HCT116 (cell line): ENCODE data around the gene FA2H. TPM values are rescaled to one million over a fixed set of nuclear protein-coding genes. Genes with fewer than 3 reads are reported as not detected.

Experiments
- ATAC-seq: fragments of 200-7000 bp; cut with Tn5 transposase; 2 replicates; pipeline ENCODE4 v1.9.1; 2020; ENCODE audit warnings: mild to moderate bottlenecking, moderate library complexity
- BruUV-seq: library from RNA; stranded (reverse); fragments of 400-500 nt; replicated peaks from 2 replicates; lab custom pipeline; 2021; lab: Mats Ljungman, UMichigan
- CTCF ChIA-PET: fragments of 300-600 bp; sonication (Branson Sonifier 250); formaldehyde crosslinking; loops from one replicate; lab custom pipeline; 2021; ENCODE audit warnings: antibody characterized with exemption; lab: Charles Lee
- POLR2A ChIA-PET: fragments of 300-600, 350-600 bp; sonication (Branson Sonifier 250); formaldehyde crosslinking; loops from one replicate; lab custom pipeline; 2021; ENCODE audit warnings: antibody characterized with exemption; lab: Charles Lee
- RAD21 ChIA-PET, 2 experiments: fragments of 300-600 bp; sonication (Branson Sonifier 250); formaldehyde crosslinking; loops; one replicate each; lab custom pipeline; 2023; ENCODE audit warnings: low total read pairs in 2 of 2; ENCODE audit not compliant: uncharacterized antibody in 2 of 2, unreplicated experiment in 2 of 2, low non-redundant PET in 1 of 2; lab: Charles Lee
- DNase-seq: peaks from one replicate; pipeline ENCODE4 v3.0.0-alpha.2; 2010; ENCODE audit warnings: low read depth, low spot score
- H2AFZ ChIP-seq: fragments of 200-600 bp; shearing (Covaris generic), sonication (generic); 2 replicates; pipeline ENCODE4 v1.6.1; 2017; ENCODE audit warnings: low read depth, mixed run types, mixed read lengths, antibody characterized with exemption, low read length; ENCODE audit not compliant: poor library complexity, severe bottlenecking
- H3K27ac ChIP-seq: 2 replicates; pipeline ENCODE4 v1.5.1; 2012; ENCODE audit warnings: low read depth, low read length
- H3K27me3 ChIP-seq: fragments of 200-600 bp; sonication (generic); 2 replicates; pipeline ENCODE4 v1.6.1; 2016; ENCODE audit warnings: mixed run types, low read length, mixed read lengths; ENCODE audit not compliant: insufficient read depth
- H3K36me3 ChIP-seq, 2 experiments: fragments of 200-500 bp in 1 of 2; fragments of 200-600 bp in 1 of 2; sonication (Bioruptor generic) in 1 of 2; sonication (generic) in 1 of 2; 2 replicates each; pipeline versions ENCODE4 v1.5.1 to v1.6.1; 2014 to 2016; ENCODE audit warnings: low read length in 2 of 2, inconsistent platforms in 1 of 2, mixed read lengths in 1 of 2, mixed run types in 1 of 2; ENCODE audit not compliant: insufficient read depth in 2 of 2, control insufficient read depth in 1 of 2
- H3K4me1 ChIP-seq, 2 experiments: fragments of 200-600 bp in 1 of 2; sonication (generic) in 1 of 2; 2 replicates each; pipeline versions ENCODE4 v1.5.1 to v1.6.1; 2012 to 2017; ENCODE audit warnings: low read length in 2 of 2, inconsistent platforms in 1 of 2, mild to moderate bottlenecking in 1 of 2, mixed read lengths in 1 of 2, mixed run types in 1 of 2, moderate library complexity in 1 of 2; ENCODE audit not compliant: insufficient read depth in 2 of 2, control insufficient read depth in 1 of 2
- H3K4me2 ChIP-seq: fragments of 200-600 bp; sonication (generic); 2 replicates; pipeline ENCODE4 v1.6.1; 2017; ENCODE audit warnings: mixed run types, low read length, mixed read lengths
- H3K4me3 ChIP-seq, 2 experiments: fragments of 200-600 bp in 1 of 2; sonication (generic) in 1 of 2; replicated peaks in 1 of 2; 2 replicates each; pipeline ENCODE4 v1.5.1; 2011 to 2016; ENCODE audit warnings: low read length in 2 of 2, control low read depth in 1 of 2, low read depth in 1 of 2, mild to moderate bottlenecking in 1 of 2, mixed read lengths in 1 of 2, mixed run types in 1 of 2
- H3K79me2 ChIP-seq: fragments of 200-600 bp; sonication (generic); 2 replicates; pipeline ENCODE4 v1.6.1; 2017; ENCODE audit warnings: mild to moderate bottlenecking, mixed run types, low read length, moderate library complexity, mixed read lengths; ENCODE audit not compliant: insufficient read depth
- H3K9ac ChIP-seq: fragments of 200-600 bp; sonication (generic); 2 replicates; pipeline ENCODE4 v1.6.1; 2016; ENCODE audit warnings: low read length, mixed read lengths
- H3K9me2 ChIP-seq: fragments of 200-600 bp; sonication (generic), shearing (Covaris generic); 2 replicates; pipeline ENCODE4 v1.6.1; 2017; ENCODE audit warnings: mixed run types, mild to moderate bottlenecking, moderate library complexity; ENCODE audit not compliant: insufficient read depth
- H3K9me3 ChIP-seq, 2 experiments: fragments of 200-500 bp in 1 of 2; fragments of 200-600 bp in 1 of 2; sonication (Bioruptor generic) in 1 of 2; sonication (generic) in 1 of 2; 2 replicates each; pipeline ENCODE4 v1.6.1; 2014 to 2017; ENCODE audit warnings: low read length in 2 of 2, mixed read lengths in 2 of 2, inconsistent platforms in 1 of 2, low read depth in 1 of 2, mild to moderate bottlenecking in 1 of 2, mixed run types in 1 of 2, moderate library complexity in 1 of 2; ENCODE audit not compliant: control insufficient read depth in 1 of 2, insufficient read depth in 1 of 2
- H4K20me1 ChIP-seq: fragments of 200-600 bp; sonication (generic), shearing (Covaris generic); 2 replicates; pipeline ENCODE4 v1.6.1; 2017; ENCODE audit warnings: mixed run types, mild to moderate bottlenecking, moderate library complexity; ENCODE audit not compliant: insufficient read depth
- CBX3 ChIP-seq: IDR thresholded peaks from 2 replicates; pipeline ENCODE4 v1.6.1; 2012; ENCODE audit warnings: low read depth
- EGR1 ChIP-seq: IDR thresholded peaks from 2 replicates; pipeline ENCODE4 v1.6.1; 2012; ENCODE audit warnings: low read depth
- ELF1 ChIP-seq: IDR thresholded peaks from 2 replicates; pipeline ENCODE4 v1.6.1; 2012; ENCODE audit warnings: low read depth, borderline replicate concordance
- EZH2 ChIP-seq: fragments of 200-600 bp; sonication (generic); IDR thresholded peaks from 2 replicates; pipeline ENCODE4 v1.6.1; 2017; ENCODE audit warnings: antibody characterized with exemption, mixed run types
- FOSL1 ChIP-seq: IDR thresholded peaks from 2 replicates; pipeline ENCODE4 v1.6.1; 2012; ENCODE audit warnings: low read depth
- JUND ChIP-seq: IDR thresholded peaks from 2 replicates; pipeline ENCODE4 v1.6.1; 2012
- POLR2A ChIP-seq: IDR thresholded peaks from 2 replicates; pipeline ENCODE4 v1.7.0; 2011; ENCODE audit warnings: borderline replicate concordance; ENCODE audit not compliant: insufficient read depth, insufficient read length; ENCODE audit errors: extremely low read depth
- RAD21 ChIP-seq: IDR thresholded peaks from 2 replicates; pipeline ENCODE4 v1.6.1; 2012; ENCODE audit warnings: low read depth, mild to moderate bottlenecking
- SIN3A ChIP-seq: IDR thresholded peaks from 2 replicates; pipeline ENCODE4 v1.6.1; 2012; ENCODE audit warnings: low read depth
- SP1 ChIP-seq: IDR thresholded peaks from 2 replicates; pipeline ENCODE4 v1.6.1; 2012; ENCODE audit warnings: low read depth
- TCF7L2 ChIP-seq: IDR thresholded peaks from 2 replicates; pipeline ENCODE4 v1.7.0; 2011; ENCODE audit warnings: borderline replicate concordance, inconsistent platforms; ENCODE audit not compliant: insufficient read depth, insufficient read length; ENCODE audit errors: extremely low read depth
- YY1 ChIP-seq: IDR thresholded peaks from 2 replicates; pipeline ENCODE4 v1.6.1; 2011; ENCODE audit warnings: low read length, low read depth, moderate library complexity, mild to moderate bottlenecking; ENCODE audit not compliant: insufficient replicate concordance; ENCODE audit errors: extremely low read depth
- ZFX ChIP-seq: fragments of 450-650 bp; IDR thresholded peaks from 2 replicates; pipeline ENCODE4 v1.6.1; 2017
- ZNF274 ChIP-seq: fragments of 200-500 bp; sonication (Bioruptor generic); IDR thresholded peaks from 2 replicates; pipeline ENCODE4 v1.6.1; 2014; ENCODE audit warnings: mild to moderate bottlenecking, low read depth, low read length, inconsistent platforms
- intact Hi-C: fragments of 100-400 bp; cut with micrococcal nuclease; formaldehyde crosslinking; loops from 2 replicates; pipeline ENCODE4 v1.10.0; 2022
- total RNA-seq: library from RNA; stranded (reverse); gene quantifications from one replicate; pipeline ENCODE4 v1.2.1, GENCODE V29; 2021; ENCODE audit not compliant: unreplicated experiment
- TF ChIP-seq, protein P1 (sequence below): IDR thresholded peaks from 2 replicates; pipeline ENCODE4 v1.6.1; 2011; ENCODE audit warnings: mild to moderate bottlenecking, low read length, moderate library complexity; ENCODE audit not compliant: insufficient replicate concordance; ENCODE audit errors: extremely low read depth
- TF ChIP-seq, protein P2 (sequence below): IDR thresholded peaks from 2 replicates; pipeline ENCODE4 v1.6.1; 2012; ENCODE audit warnings: low read depth
- TF ChIP-seq, protein P3 (sequence below), 3 experiments: fragments of 200-600 bp in 1 of 3; sonication (generic) in 1 of 3; IDR thresholded peaks in 2 of 3; conservative IDR thresholded peaks in 1 of 3; 2 replicates each; pipeline ENCODE4 v1.5.1; 2012 to 2017; ENCODE audit warnings: low read depth in 2 of 3, low read length in 2 of 3, antibody characterized with exemption in 1 of 3, borderline replicate concordance in 1 of 3, control low read depth in 1 of 3, mild to moderate bottlenecking in 1 of 3, mixed read lengths in 1 of 3, mixed run types in 1 of 3, moderate library complexity in 1 of 3; ENCODE audit not compliant: insufficient read depth in 1 of 3
- TF ChIP-seq, protein P4 (sequence below): IDR thresholded peaks from 2 replicates; pipeline ENCODE4 v1.6.1; 2012

The FA2H gene
- total RNA-seq, 1 experiment from 2014 or later = 11.1 TPM

DNA sequence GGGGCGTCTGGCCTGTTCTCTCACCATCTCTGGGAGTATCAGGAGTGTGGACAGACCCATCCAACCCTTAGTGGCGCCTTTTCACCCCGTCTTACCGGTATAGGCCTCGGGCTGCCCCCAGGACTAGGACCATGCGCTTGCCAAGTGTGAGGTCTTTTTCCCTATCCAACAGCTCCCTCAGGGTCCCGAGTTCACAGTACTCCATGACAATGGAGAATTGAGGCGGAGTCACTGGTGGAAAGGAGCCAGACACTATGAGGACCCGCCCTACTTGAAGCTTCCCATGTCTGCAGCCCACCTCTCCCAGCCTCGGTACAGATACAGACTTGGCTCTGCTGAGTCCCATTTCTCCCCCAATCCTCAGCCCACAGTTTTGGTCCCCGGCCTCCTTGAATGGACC lies 92.1 kb downstream of the FA2H start:
- no peaks in the 10 kb centered on the region for H3K79me2 ChIP-seq
- H3K4me3 ChIP-seq = no peak overlapping the region
- no peak for TF ChIP-seq SIN3A
- TF ChIP-seq ZFX = no peak
- no peak for TF ChIP-seq YY1
- TF ChIP-seq, protein P1, sequence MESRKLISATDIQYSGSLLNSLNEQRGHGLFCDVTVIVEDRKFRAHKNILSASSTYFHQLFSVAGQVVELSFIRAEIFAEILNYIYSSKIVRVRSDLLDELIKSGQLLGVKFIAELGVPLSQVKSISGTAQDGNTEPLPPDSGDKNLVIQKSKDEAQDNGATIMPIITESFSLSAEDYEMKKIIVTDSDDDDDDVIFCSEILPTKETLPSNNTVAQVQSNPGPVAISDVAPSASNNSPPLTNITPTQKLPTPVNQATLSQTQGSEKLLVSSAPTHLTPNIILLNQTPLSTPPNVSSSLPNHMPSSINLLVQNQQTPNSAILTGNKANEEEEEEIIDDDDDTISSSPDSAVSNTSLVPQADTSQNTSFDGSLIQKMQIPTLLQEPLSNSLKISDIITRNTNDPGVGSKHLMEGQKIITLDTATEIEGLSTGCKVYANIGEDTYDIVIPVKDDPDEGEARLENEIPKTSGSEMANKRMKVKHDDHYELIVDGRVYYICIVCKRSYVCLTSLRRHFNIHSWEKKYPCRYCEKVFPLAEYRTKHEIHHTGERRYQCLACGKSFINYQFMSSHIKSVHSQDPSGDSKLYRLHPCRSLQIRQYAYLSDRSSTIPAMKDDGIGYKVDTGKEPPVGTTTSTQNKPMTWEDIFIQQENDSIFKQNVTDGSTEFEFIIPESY = no peak
- no peak for TF ChIP-seq POLR2A
- TF ChIP-seq TCF7L2 = no peak
- no peak for TF ChIP-seq ZNF274
- TF ChIP-seq, protein P2, sequence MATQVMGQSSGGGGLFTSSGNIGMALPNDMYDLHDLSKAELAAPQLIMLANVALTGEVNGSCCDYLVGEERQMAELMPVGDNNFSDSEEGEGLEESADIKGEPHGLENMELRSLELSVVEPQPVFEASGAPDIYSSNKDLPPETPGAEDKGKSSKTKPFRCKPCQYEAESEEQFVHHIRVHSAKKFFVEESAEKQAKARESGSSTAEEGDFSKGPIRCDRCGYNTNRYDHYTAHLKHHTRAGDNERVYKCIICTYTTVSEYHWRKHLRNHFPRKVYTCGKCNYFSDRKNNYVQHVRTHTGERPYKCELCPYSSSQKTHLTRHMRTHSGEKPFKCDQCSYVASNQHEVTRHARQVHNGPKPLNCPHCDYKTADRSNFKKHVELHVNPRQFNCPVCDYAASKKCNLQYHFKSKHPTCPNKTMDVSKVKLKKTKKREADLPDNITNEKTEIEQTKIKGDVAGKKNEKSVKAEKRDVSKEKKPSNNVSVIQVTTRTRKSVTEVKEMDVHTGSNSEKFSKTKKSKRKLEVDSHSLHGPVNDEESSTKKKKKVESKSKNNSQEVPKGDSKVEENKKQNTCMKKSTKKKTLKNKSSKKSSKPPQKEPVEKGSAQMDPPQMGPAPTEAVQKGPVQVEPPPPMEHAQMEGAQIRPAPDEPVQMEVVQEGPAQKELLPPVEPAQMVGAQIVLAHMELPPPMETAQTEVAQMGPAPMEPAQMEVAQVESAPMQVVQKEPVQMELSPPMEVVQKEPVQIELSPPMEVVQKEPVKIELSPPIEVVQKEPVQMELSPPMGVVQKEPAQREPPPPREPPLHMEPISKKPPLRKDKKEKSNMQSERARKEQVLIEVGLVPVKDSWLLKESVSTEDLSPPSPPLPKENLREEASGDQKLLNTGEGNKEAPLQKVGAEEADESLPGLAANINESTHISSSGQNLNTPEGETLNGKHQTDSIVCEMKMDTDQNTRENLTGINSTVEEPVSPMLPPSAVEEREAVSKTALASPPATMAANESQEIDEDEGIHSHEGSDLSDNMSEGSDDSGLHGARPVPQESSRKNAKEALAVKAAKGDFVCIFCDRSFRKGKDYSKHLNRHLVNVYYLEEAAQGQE = no peak
- no peak for TF ChIP-seq EGR1
- TF ChIP-seq, protein P3, sequence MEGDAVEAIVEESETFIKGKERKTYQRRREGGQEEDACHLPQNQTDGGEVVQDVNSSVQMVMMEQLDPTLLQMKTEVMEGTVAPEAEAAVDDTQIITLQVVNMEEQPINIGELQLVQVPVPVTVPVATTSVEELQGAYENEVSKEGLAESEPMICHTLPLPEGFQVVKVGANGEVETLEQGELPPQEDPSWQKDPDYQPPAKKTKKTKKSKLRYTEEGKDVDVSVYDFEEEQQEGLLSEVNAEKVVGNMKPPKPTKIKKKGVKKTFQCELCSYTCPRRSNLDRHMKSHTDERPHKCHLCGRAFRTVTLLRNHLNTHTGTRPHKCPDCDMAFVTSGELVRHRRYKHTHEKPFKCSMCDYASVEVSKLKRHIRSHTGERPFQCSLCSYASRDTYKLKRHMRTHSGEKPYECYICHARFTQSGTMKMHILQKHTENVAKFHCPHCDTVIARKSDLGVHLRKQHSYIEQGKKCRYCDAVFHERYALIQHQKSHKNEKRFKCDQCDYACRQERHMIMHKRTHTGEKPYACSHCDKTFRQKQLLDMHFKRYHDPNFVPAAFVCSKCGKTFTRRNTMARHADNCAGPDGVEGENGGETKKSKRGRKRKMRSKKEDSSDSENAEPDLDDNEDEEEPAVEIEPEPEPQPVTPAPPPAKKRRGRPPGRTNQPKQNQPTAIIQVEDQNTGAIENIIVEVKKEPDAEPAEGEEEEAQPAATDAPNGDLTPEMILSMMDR (IDR thresholded peaks at IDR 0.05 in 2 of 3, conservative IDR thresholded peaks at IDR 0.05 in 1 of 3; ENCODE audit: borderline replicate concordance in 1 of 3, insufficient read depth in 1 of 3, low read depth in 2 of 3, low read length in 2 of 3) = no peak
- TF ChIP-seq FOSL1 = no peak
- no peak for TF ChIP-seq EZH2
- TF ChIP-seq RAD21 = no peak
- no peak for TF ChIP-seq ELF1
- TF ChIP-seq CBX3 = no peak
- TF ChIP-seq SP1 = no peak
- no peak for TF ChIP-seq JUND
- TF ChIP-seq, protein P4, sequence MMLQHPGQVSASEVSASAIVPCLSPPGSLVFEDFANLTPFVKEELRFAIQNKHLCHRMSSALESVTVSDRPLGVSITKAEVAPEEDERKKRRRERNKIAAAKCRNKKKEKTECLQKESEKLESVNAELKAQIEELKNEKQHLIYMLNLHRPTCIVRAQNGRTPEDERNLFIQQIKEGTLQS = no peak
- H3K4me1 ChIP-seq = peaks cover 2 to 3% of the 10 kb centered on the region in 2 experiments; a peak in 2 of 4 replicates
- H3K9me3 ChIP-seq = no peaks in the 10 kb centered on the region
- no peaks in the 10 kb centered on the region for H3K36me3 ChIP-seq
- CTCF ChIA-PET = no interaction called here
- intact Hi-C loops = no loop called here
- H3K9ac ChIP-seq = no peak overlapping the region
- no peak overlapping the region for H2AFZ ChIP-seq
- no peaks in the 10 kb centered on the region for H4K20me1 ChIP-seq
- RAD21 ChIA-PET = no interaction called here
- H3K4me2 ChIP-seq = no peak overlapping the region
- DNase-seq (no peak), ATAC-seq (no peak)
- no TSS peak for BruUV-seq
- H3K27ac ChIP-seq = no peak overlapping the region
- H3K9me2 ChIP-seq = no peaks in the 10 kb centered on the region
- H3K27me3 ChIP-seq = no peaks in the 10 kb centered on the region
- POLR2A ChIA-PET = no interaction called here
